Keratinocyte (primary cell): ENCODE data around the gene PHAF1.

Experiments
- EZH2 ChIP-seq: IDR thresholded peaks from one replicate; pipeline ENCODE4 v1.6.1; 2012; ENCODE audit warnings: inconsistent platforms, mild to moderate bottlenecking, low read length, moderate library complexity
- TF ChIP-seq, protein P1 (sequence below), 3 experiments: IDR thresholded peaks in 1 of 3; conservative IDR thresholded peaks in 1 of 3; optimal IDR thresholded peaks in 1 of 3; 2 replicates in 2 of 3; 3 replicates in 1 of 3; pipeline versions ENCODE3 to v1.5.1; 2011; ENCODE audit warnings: low read length in 3 of 3, mild to moderate bottlenecking in 3 of 3, moderate library complexity in 2 of 3, control low read depth in 1 of 3, inconsistent platforms in 1 of 3; ENCODE audit not compliant: insufficient read depth in 2 of 3; ENCODE audit errors: extremely low read depth in 1 of 3

DNA sequence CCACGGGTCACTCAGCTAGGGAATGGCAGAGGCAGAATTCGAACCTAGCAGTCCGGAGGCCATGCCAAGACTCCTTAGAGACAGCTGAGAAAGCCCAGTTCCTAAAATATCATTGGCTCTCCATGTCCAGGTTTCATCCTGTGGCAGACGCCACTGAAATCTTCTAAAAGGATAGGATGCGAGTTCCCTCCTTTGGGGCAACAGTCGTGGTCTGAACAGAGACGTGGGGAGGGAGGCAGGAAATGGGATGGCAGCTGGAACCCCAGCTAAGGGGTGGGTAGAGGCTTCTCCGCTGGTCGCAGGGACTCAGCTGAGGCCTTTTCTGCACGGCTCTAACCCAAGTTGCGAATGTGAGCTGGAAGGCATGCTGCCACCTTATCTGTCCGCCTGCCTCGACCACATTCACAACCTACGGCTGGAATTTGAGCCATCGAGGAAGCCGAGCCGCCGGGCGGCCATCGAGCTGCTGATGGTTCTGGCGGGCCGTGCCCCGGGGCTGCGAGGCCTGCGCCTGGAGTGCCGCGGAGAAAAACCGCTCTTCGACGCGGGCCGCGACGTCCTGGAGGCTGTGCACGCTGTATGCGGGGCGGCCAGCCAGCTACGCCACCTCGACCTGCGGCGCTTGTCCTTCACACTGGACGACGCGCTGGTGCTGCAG, 52.9 kb downstream of the PHAF1 start:
- TF ChIP-seq, protein P1, sequence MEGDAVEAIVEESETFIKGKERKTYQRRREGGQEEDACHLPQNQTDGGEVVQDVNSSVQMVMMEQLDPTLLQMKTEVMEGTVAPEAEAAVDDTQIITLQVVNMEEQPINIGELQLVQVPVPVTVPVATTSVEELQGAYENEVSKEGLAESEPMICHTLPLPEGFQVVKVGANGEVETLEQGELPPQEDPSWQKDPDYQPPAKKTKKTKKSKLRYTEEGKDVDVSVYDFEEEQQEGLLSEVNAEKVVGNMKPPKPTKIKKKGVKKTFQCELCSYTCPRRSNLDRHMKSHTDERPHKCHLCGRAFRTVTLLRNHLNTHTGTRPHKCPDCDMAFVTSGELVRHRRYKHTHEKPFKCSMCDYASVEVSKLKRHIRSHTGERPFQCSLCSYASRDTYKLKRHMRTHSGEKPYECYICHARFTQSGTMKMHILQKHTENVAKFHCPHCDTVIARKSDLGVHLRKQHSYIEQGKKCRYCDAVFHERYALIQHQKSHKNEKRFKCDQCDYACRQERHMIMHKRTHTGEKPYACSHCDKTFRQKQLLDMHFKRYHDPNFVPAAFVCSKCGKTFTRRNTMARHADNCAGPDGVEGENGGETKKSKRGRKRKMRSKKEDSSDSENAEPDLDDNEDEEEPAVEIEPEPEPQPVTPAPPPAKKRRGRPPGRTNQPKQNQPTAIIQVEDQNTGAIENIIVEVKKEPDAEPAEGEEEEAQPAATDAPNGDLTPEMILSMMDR (optimal IDR thresholded peaks at IDR 0.05 in 1 of 3, IDR thresholded peaks at IDR 0.05 in 1 of 3, conservative IDR thresholded peaks at IDR 0.05 in 1 of 3; ENCODE audit: extremely low read depth in 1 of 3, insufficient read depth in 2 of 3, low read length in 3 of 3) = no peak
- no peak for TF ChIP-seq EZH2
